Left kidney (tissue), 2 donors: ENCODE measurements around the gene FOXF1. TPM values are rescaled to one million over a fixed set of nuclear protein-coding genes. Genes with fewer than 3 reads are reported as not detected.

Experiments used
- DNase-seq: peaks from one replicate; pipeline ENCODE4 v3.0.0-alpha.2; 2013
- polyA plus RNA-seq: library from polyadenylated mRNA; unstranded; fragments of 120-200 nt; gene quantifications from one replicate; pipeline ENCODE4 v1.2.1, GENCODE V29; 2013; ENCODE audit not compliant: insufficient read length

FOXF1 gene
- polyA plus RNA-seq, 1 donor = not detected

GRCh38 chr16:86492961-86493629 lies 17.2 kb upstream of the FOXF1 start:
- no peak for DNase-seq

GRCh38 chr16:86494039-86494564 lies 16.2 kb upstream of the FOXF1 start:
- DNase-seq = no peak

GRCh38 chr16:86494565-86495356 lies 15.6 kb upstream of the FOXF1 start:
- no peak for DNase-seq

- no peak for DNase-seq
These were observed 15.0 kb upstream of the FOXF1 start for GRCh38 chr16:86495357-86495701.

DNA sequence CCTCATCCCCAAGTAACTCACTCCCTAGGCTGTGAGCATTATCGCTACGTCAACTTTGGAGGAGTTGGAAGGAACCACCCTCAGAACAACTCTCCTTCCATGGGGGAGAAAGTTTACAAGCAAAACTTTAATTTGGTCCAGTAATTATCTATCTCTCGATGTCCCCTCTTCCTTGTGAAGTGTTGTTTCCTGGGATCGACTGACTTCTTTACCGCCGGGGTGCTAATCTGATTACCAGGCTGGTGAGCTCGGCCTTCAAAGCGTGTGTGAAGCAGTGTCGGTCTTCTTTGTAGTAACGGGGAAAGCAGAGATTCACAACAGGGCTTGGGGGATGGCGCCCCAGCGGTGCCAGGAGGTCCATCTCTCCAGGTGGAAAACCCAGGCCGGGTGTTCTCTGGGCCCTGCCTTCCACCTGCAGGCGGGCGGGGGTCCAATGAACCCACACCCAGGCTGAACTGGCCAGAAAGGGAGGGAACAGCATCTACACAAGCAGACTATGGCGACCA lies 14.5 kb upstream of the FOXF1 start:
- DNase-seq = no peak

- DNase-seq = no peak
These were observed 13.9 kb upstream of the FOXF1 start for GRCh38 chr16:86496262-86496928.

- no peak for DNase-seq
These were observed 13.3 kb upstream of the FOXF1 start for GRCh38 chr16:86496929-86497461.

DNA sequence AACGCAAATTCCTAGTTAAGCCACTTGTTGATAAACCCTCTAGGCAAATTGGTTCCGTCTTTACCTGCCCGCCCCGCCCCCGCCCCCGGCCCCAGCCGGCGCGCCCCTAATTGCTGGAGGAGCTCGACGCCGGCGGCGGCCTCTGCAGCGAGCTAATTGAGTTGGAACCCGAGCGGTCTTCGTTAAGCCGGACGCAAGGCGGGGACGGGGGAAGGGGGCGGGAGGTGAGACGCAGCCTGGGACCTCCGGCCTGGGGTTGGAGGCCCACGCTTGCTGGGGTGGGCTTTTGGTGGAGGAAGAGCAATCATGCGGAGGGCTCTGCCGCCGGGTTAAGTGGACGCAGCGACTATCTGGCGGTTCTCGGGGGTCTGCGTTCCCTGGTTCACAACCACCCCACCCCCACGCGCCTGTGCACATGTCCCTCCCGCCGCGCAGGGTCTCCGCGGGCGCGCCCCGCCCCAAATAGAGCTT lies 12.7 kb upstream of the FOXF1 start:
- no peak for DNase-seq

- no peak for DNase-seq
These were observed 12.1 kb upstream of the FOXF1 start for GRCh38 chr16:86498155-86498670.

GRCh38 chr16:86498671-86499439 lies 11.5 kb upstream of the FOXF1 start:
- no peak for DNase-seq

DNA sequence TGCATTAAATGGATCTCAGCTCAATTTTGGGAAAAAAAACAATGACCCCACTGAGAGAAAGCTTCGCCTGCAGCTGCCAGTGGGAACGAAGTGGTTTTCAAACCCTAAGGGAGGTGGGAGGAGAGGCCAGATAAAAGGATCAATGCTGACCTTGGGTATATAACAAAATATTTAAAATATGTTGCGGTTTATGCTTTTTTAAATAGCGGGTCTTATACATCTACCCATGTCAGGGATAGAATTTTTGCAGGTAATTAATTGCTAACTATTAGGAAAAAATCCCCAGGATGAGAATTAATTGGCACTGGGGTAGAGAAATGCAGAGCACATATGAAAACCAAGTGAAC lies 10.9 kb upstream of the FOXF1 start:
- no peak for DNase-seq

DNA sequence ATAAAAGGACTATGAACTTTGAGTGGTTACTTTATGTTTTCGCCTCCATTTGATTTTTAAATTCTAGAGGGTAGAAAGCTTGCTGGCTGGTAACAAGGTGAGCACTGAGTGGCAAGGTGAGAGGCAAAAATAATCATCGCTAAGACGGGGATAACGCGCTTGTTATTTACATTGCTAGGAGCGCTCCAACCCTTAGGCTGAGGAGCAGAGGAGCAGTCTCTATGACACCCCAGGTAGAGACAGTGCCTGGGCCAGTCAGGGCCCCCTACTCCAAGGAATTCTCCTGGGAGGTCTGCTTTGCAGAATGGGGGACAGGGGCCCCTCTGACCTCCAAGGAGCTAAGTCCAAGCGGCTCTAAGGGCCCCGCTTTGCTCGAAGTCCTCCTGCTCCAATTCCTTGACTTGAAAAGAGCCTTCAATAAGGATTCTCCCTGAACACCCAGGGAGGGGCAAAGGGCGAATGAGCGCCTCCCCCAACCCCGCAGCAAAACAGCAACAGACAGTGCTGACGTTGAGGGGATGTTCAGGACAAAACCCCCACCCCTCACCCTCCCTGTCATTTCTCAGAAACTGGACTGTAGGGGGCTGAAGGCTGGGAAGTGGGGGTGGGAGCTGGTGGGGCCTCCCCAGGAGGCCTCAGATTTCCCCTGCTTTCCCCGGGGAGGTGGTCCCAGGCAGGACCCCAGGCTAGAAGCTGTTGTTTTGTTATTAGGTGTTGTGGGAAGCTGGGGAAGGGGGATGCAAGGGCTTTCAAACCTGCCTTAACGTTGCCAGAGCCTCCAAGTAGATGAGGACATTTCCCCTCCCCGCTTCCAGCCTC lies 10.2 kb upstream of the FOXF1 start:
- DNase-seq = no peak

GRCh38 chr16:86500708-86501510 lies 9.4 kb upstream of the FOXF1 start:
- no peak for DNase-seq

DNA sequence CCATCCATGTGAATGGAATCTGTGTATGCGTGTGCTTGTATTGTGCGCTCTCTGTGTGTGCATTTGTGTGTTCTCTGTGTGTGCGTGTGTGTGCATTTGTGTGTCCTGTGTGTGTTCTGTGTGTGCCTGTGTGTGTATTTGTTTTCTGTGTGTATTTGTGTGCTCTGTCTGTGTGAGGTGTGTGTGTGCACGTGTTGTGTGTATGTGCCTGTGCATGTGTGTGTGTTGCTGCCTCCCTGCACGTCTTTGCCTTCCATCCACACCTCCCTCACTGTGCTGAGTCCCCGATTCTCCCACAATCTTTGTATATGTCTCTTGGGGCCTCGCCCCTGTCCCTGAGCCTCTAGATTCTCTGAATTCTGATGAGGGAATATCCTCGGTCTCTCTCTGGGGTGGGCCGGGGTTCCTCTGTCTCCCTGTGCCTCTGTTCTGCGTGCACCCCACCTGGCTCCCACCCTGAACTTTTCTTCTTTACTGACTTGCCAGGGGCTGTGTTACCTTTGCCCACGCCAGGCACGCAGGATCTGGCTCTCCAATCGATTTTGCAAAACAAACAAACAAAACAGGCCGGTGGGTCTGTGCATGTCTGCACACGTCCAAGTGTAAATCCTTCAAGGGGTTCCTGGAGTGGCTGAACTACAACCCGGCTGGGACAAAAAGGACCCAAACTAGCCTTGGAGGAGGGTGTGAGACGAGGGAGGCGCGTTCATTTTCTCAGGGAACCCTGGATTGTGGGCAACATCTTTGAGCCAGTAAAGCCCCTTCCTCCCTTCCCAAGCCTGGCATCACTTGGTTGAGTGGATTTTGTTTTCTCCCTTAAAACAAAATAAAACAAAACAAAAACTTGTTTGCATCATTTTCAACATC lies 8.1 kb upstream of the FOXF1 start:
- DNase-seq = no peak

GRCh38 chr16:86502856-86503748 lies 7.2 kb upstream of the FOXF1 start:
- no peak for DNase-seq

DNA sequence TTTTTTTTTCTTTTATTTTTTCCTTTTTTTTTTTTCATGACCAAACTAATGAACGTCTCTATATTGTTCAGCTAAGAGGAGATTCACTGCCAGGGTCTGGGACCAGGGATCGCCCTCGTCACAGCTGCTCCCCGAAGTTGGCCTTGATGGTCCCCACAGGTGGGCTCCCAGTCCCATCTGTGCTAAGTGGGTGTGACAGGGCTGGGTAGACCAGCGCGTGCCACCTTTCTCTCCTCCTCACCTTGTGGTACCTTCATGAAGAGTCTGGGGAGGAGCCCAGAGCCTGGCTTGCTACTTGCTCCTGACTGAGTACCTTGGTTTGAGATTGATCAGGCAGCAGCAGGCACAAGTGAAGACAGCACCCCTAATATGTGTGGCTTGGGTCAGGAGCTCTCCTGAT lies 6.5 kb upstream of the FOXF1 start:
- DNase-seq = no peak

- DNase-seq = no peak
These were observed 5.8 kb upstream of the FOXF1 start for GRCh38 chr16:86504315-86505184.
